Sigmoid colon (tissue), 4 donors: ENCODE data around the gene JAKMIP3.

Experiments used
- CTCF ChIP-seq, 4 experiments: fragments of 450-650 bp in 3 of 4; fragments of 200-600 bp in 1 of 4; IDR thresholded peaks; one replicate each; pipeline ENCODE4 v1.5.1; 2016 to 2019; ENCODE audit warnings: antibody characterized with exemption in 4 of 4, mild to moderate bottlenecking in 3 of 4, moderate library complexity in 2 of 4
- EP300 ChIP-seq, 4 donors: sonication (generic); formaldehyde crosslinking; IDR thresholded peaks; one replicate each; pipeline ENCODE4 v1.6.1; 2017; ENCODE audit warnings: antibody characterized with exemption in 4 of 4

GRCh38 chr10:132058111-132058745 is 7.5 kb upstream of the JAKMIP3 start:
- TF ChIP-seq CTCF (IDR thresholded peaks at IDR 0.05) (no peak), EP300 (IDR thresholded peaks at IDR 0.05) (no peak)
